Pancreas (tissue), 10 donors: ENCODE results near the gene F2RL3. TPM values are rescaled to one million over a fixed set of nuclear protein-coding genes. Genes with fewer than 3 reads are reported as not detected.

Experiments
- ATAC-seq, 4 donors: fragments of 200-7000 bp; cut with Tn5 transposase; one replicate each; pipeline versions ENCODE4 v1.8.0 to v1.9.1; 2020; ENCODE audit warnings: mild to moderate bottlenecking in 4 of 4, moderate library complexity in 4 of 4
- DNase-seq, 6 donors: peaks; one replicate each; pipeline ENCODE4 v3.0.0-alpha.2; 2020
- FAIRE-seq: peaks from 2 replicates; lab custom pipeline; 2012; peaks lifted over from hg19 to GRCh38; lab: Jason Lieb, UNC
- H3K27ac ChIP-seq, 4 donors: fragments of 200-600 bp; sonication (generic); 1 replicate in 3 of 4; 2 replicates in 1 of 4; pipeline versions ENCODE4 v1.5.0 to v1.8.0; 2020
- H3K27me3 ChIP-seq, 4 donors: fragments of 200-600 bp; one replicate each; pipeline ENCODE4 v1.8.0; 2021
- H3K36me3 ChIP-seq, 3 donors: fragments of 200-600 bp; sonication (generic) in 1 of 3; one replicate each; pipeline versions ENCODE4 v1.5.0 to v1.8.0; 2020 to 2021
- H3K4me1 ChIP-seq, 3 donors: fragments of 200-600 bp; one replicate each; pipeline ENCODE4 v1.8.0; 2021
- H3K4me3 ChIP-seq, 4 donors: fragments of 200-600 bp; sonication (generic) in 2 of 4; one replicate each; pipeline versions ENCODE4 v1.5.0 to v1.8.0; 2020 to 2021
- H3K9me3 ChIP-seq, 4 donors: fragments of 200-600 bp; one replicate each; pipeline ENCODE4 v1.8.0; 2021
- CTCF ChIP-seq, 4 donors: fragments of 200-600 bp; sonication (generic) in 3 of 4; IDR thresholded peaks; one replicate each; pipeline versions ENCODE4 v1.5.0 to v1.8.0; 2021; ENCODE audit warnings: antibody characterized with exemption in 4 of 4
- WGBS, 2 donors: extraction: QIAGEN DNeasy Blood & Tissue Kit; methylation state at CpG; one replicate each; pipeline ENCODE4 v1.1.7; 2013; 5-methylcytosine and 5-hydroxymethylcytosine counted together
- intact Hi-C, 3 donors: fragments of 100-400 bp; cut with DNase I; formaldehyde crosslinking; loops; one replicate each; pipeline versions ENCODE4 v1.11.1 to v1.14.2; 2022
- polyA plus RNA-seq, 2 donors: library from polyadenylated mRNA; stranded (reverse); fragments of 200-250 nt; gene quantifications; one replicate each; pipeline ENCODE4 v1.2.3, GENCODE V29; 2013
- total RNA-seq, 6 donors: library from RNA; stranded (reverse); fragmentation: NEBNext Ultra II Directional in 4 of 6; extraction: Animal tissue kit (Norgen Biotek cat#: 25700) in 4 of 6; gene quantifications; one replicate each; pipeline versions ENCODE4 v1.2.1 to v1.2.4, GENCODE V29; 2021 to 2023
- donor health status: healthy with polysubstance abuse.
- donor health status: DM: no; HTN: no; CAD: no; lungs with moderate emphysema.
- donor health status: DM: no; HTN: no; CAD: no.
- donor health status: control.
- donor health status: control.
- donor health status: Bipolar disorder and iron deficiency.
- donor health status: DM: yes; HTN: yes; CAD: no.
- donor health status: DM: no; HTN: no; CAD: no.
- donor health status: DM: no; HTN: no; CAD: no.
- donor health status: DM: yes; HTN: yes; CAD: no.

The F2RL3 gene
- total and polyA plus RNA-seq, 8 donors: 0.24 to 9.0 (median 1.8) TPM

- no peak for ATAC-seq
- no peak overlapping the region for H3K27ac ChIP-seq
- H3K4me3 ChIP-seq: no peak overlapping the region
- DNase-seq: no peak
- no peaks in the 10 kb centered on the region for H3K36me3 ChIP-seq
- no peaks in the 10 kb centered on the region for H3K9me3 ChIP-seq
- 29 to 36% methylated on average over 7 of the region's 7 CpGs for WGBS, 2 donors
- intact Hi-C loops: no loop called here
- no peak for FAIRE-seq
- no peak for TF ChIP-seq CTCF (IDR thresholded peaks at IDR 0.05)
- no peaks in the 10 kb centered on the region for H3K4me1 ChIP-seq
- H3K27me3 ChIP-seq: no peaks in the 10 kb centered on the region
Measured at GRCh38 chr19:16899566-16900075, 10.8 kb downstream of the F2RL3 start.

GRCh38 chr19:16901491-16902175 is 12.8 kb downstream of the F2RL3 start:
- H3K27ac ChIP-seq: no peak overlapping the region
- H3K4me1 ChIP-seq: no peaks in the 10 kb centered on the region
- WGBS, 2 donors: 69 to 78% methylated on average over 19 of the region's 19 CpGs
- FAIRE-seq: no peak
- H3K4me3 ChIP-seq: no peak overlapping the region
- ATAC-seq: no peak
- H3K9me3 ChIP-seq: no peaks in the 10 kb centered on the region
- H3K27me3 ChIP-seq: no peaks in the 10 kb centered on the region
- no peak for TF ChIP-seq CTCF (IDR thresholded peaks at IDR 0.05)
- H3K36me3 ChIP-seq: no peaks in the 10 kb centered on the region
- no peak for DNase-seq
- intact Hi-C loops: no loop called here

- intact Hi-C loops: no loop called here
- ATAC-seq (no peak), DNase-seq (no peak), FAIRE-seq (no peak)
- H3K9me3 ChIP-seq: no peaks in the 10 kb centered on the region
- no peak overlapping the region for H3K4me3 ChIP-seq
- 78 to 81% methylated on average over 12 of the region's 12 CpGs for WGBS, 2 donors
- H3K27ac ChIP-seq: no peak overlapping the region
- H3K27me3 ChIP-seq: no peaks in the 10 kb centered on the region
- no peaks in the 10 kb centered on the region for H3K36me3 ChIP-seq
- no peaks in the 10 kb centered on the region for H3K4me1 ChIP-seq
- TF ChIP-seq CTCF (IDR thresholded peaks at IDR 0.05): no peak
Measured at GRCh38 chr19:16902545-16902944, 13.7 kb downstream of the F2RL3 start.

GRCh38 chr19:16903347-16903746 is 14.5 kb downstream of the F2RL3 start:
- Histone ChIP-seq H3K36me3 (no peaks in the 10 kb centered on the region), H3K4me1 (no peaks in the 10 kb centered on the region), H3K27ac (no peak overlapping the region), H3K27me3 (no peaks in the 10 kb centered on the region), H3K9me3 (no peaks in the 10 kb centered on the region), H3K4me3 (no peak overlapping the region)
- ATAC-seq (no peak), FAIRE-seq (no peak), DNase-seq (no peak)
- TF ChIP-seq CTCF (IDR thresholded peaks at IDR 0.05): no peak
- WGBS, 2 donors: 70 to 80% methylated on average over 7 of the region's 7 CpGs
- intact Hi-C loops: no loop called here

GRCh38 chr19:16904599-16904998 is 15.8 kb downstream of the F2RL3 start:
- 42 to 76% methylated on average over 5 of the region's 5 CpGs for WGBS, 2 donors
- Histone ChIP-seq H3K9me3 (no peaks in the 10 kb centered on the region), H3K4me3 (no peak overlapping the region), H3K27me3 (no peaks in the 10 kb centered on the region), H3K36me3 (no peaks in the 10 kb centered on the region), H3K4me1 (no peaks in the 10 kb centered on the region), H3K27ac (no peak overlapping the region)
- DNase-seq: no peak
- no peak for ATAC-seq
- TF ChIP-seq CTCF (IDR thresholded peaks at IDR 0.05): no peak
- no peak for FAIRE-seq
- intact Hi-C loops: no loop called here
